AG20443 (cell line): ENCODE results near the gene DPP6.

ENCODE experiments used
- DNase-seq: peaks from one replicate; pipeline ENCODE4 v3.0.0; 2012; ENCODE audit warnings: low spot score, mixed read lengths

The DPP6 gene

GRCh38 chr7:154881526-154881925 is 829.3 kb downstream of the DPP6 start:
- no peak for DNase-seq

- DNase-seq = no peak
Observed at GRCh38 chr7:154882931-154883474, 830.8 kb downstream of the DPP6 start.

GRCh38 chr7:154884348-154884920 is 832.2 kb downstream of the DPP6 start:
- no peak for DNase-seq

GRCh38 chr7:154886591-154886990 is 834.4 kb downstream of the DPP6 start:
- no peak for DNase-seq

- DNase-seq = no peak
Observed at GRCh38 chr7:154888690-154889089, 836.5 kb downstream of the DPP6 start.

GRCh38 chr7:154892459-154892858 is 840.3 kb downstream of the DPP6 start:
- DNase-seq = peak; percentile 26

- DNase-seq = no peak
Observed at GRCh38 chr7:154896076-154896475, 843.9 kb downstream of the DPP6 start.

GRCh38 chr7:154898973-154899855 is 847.0 kb downstream of the DPP6 start:
- DNase-seq = no peak

- DNase-seq = no peak
Observed at GRCh38 chr7:154899862-154900261, 847.7 kb downstream of the DPP6 start.

- DNase-seq = no peak
Observed at GRCh38 chr7:154902600-154903082, 850.4 kb downstream of the DPP6 start.

GRCh38 chr7:154903083-154903731 is 851.0 kb downstream of the DPP6 start:
- no peak for DNase-seq

- no peak for DNase-seq
Observed at GRCh38 chr7:154905146-154905545, 852.9 kb downstream of the DPP6 start.

GRCh38 chr7:154905615-154906014 is 853.4 kb downstream of the DPP6 start:
- DNase-seq = no peak

- DNase-seq = no peak
Observed at GRCh38 chr7:154906201-154906600, 854.0 kb downstream of the DPP6 start.

GRCh38 chr7:154906736-154907355 is 854.6 kb downstream of the DPP6 start:
- no peak for DNase-seq

- DNase-seq = no peak
Observed at GRCh38 chr7:154907651-154908620, 855.7 kb downstream of the DPP6 start.

GRCh38 chr7:154909241-154910105 is 857.3 kb downstream of the DPP6 start:
- no peak for DNase-seq

- no peak for DNase-seq
Observed at GRCh38 chr7:154910125-154910524, 857.9 kb downstream of the DPP6 start.

- no peak for DNase-seq
Observed at GRCh38 chr7:154910977-154911376, 858.8 kb downstream of the DPP6 start.

GRCh38 chr7:154911411-154911810 is 859.2 kb downstream of the DPP6 start:
- DNase-seq = no peak
